A549 (cell line): Measurements from ENCODE around the gene GPSM1.
"Not testable (repeated sequence)": the region's sequence is repeated elsewhere in the genome, so short reads cannot be mapped to it uniquely, and the experiment has no call there.

ENCODE experiments used
- CTCF ChIP-seq: fragments of >200 bp; sonication (Bioruptor Twin); formaldehyde crosslinking; IDR thresholded peaks from 3 replicates; pipeline ENCODE4 v1.5.1; 2016
- POLR2A ChIP-seq: IDR thresholded peaks from 2 replicates; pipeline ENCODE4 v1.6.1; 2012; ENCODE audit warnings: mild to moderate bottlenecking, low read length
- TP53 ChIP-seq: fragments of 250-450 bp; sonication (Bioruptor Pico); IDR thresholded peaks from 2 replicates; pipeline ENCODE4 v1.5.0; 2021; ENCODE audit warnings: mild to moderate bottlenecking, moderate library complexity

GRCh38 chr9:136319955-136320354 lies 7.4 kb upstream of the GPSM1 start:
- not testable (repeated sequence) for TF ChIP-seq CTCF; POLR2A; TP53 (CRISPR knock-in tag)
